NCI-H82 treated with DMSO at 0.1 percent for 48 hours (cell line): ENCODE data around the gene EXOC4.

Experiments used
- DNase-seq: peaks from one replicate; lab custom pipeline; 2025; ENCODE audit not compliant: unreplicated experiment; lab: John Stamatoyannopoulos, UW

The EXOC4 gene

DNA sequence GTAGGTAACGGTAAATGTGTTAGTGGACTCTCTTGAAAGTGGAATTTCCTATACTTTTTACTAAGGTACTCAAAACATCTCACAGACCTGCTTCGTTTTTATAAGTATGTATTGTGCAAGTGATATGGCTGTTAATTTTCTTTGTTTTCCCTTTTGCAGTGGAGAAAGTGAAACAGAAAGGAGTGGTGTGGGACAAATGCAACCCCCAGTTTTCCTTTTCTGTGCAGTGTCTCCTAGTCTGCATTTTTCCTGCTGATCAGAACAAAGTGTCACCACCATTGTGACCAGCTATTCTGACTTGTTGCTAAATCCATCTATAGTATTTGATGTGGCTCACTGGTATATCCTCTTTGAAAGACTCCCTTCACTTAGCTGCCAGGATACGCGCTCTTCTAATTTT is 410.0 kb downstream of the EXOC4 start:
- no peak for DNase-seq

DNA sequence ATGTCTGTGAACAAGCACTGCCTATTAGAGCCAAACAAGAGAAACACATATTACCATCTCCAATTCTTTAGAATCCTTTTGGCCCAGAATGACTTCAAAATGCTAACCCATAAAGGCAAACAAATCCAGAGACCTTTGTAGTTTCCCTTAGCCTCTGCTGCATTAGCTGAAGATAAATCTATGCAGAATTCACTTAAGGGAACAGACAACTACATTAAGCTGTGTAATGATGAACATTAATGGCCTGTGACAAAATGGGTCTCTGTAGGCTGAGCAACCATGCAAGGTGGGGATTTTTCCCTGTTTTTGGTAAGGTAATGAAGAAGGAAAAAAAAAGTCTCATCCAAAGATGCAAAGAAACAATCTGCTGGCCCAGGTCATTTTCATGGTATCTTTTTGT is 411.6 kb downstream of the EXOC4 start:
- DNase-seq, result no peak

DNA sequence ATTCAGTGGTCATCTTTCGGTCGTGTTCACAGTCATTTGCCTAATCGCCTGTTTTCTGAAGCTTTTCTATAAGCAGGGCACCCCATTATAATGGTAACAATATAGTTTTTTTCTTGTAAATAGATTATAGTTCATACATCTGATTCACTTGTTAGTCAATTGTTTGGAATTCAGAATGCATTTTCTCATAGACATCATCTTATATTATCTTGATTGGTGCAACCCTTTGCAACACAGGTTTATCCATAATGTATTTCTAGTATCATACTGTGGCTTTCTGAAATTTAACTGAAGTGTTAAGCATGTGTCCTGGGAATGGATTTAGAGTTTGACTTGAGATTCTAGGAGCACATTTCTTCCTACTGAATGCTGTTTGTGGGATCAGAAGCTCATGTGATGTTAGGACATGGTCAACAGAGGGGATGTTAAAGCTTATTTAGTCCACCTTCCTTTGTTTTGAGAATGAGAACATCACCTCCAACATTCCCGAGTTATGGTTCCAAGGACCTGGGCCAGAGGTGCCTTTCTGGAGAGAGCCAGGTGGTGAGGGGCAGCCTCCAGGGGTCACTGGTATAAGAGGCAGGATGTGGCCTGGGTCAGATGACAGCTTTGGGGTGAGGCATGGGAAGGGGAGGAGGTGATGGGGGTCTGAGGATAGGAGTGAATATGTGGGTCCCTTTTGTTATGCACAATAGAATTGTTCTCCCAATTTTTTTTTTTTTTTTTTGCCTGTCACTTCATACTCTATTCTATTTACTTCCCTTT is 415.6 kb downstream of the EXOC4 start:
- no peak for DNase-seq

DNA sequence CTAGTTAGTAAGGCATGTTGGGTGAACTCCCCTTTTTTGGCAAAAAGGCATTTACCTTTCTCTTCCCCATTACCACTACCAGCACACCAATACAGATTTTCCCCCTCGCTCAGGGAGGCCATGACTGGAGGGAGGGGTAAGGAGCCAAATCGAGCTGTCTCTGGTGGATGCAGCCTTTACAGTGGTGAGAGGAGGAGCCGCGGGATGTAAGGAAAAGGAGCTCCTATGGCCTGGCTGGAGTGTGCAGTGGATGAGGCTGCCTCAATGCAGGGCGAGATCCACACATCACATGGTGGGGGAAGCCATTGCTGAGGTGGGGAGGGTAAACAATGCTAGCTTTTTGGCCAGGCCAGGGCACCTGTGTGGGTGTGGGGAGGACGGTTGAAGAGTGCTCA is 416.2 kb downstream of the EXOC4 start:
- DNase-seq, result no peak

DNA sequence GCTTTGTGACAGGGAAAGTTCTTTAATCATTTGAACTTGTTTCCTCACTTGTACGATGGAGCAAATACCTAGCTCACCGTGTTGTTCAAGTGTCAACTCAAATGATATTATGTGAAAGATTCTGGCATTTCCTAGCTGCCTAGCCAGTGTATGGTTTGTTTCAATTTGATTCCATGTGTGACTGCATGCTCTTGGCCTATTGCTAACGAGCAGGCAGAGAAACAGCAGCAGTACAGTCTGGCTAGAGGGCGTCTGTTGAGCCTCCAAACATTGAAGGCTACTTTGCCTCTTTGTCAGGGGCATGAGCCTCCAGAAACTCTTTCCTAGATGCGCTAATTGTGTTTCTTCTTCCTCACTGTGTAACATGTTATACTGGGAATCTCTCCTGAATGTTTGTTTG is 417.4 kb downstream of the EXOC4 start:
- no peak for DNase-seq

DNA sequence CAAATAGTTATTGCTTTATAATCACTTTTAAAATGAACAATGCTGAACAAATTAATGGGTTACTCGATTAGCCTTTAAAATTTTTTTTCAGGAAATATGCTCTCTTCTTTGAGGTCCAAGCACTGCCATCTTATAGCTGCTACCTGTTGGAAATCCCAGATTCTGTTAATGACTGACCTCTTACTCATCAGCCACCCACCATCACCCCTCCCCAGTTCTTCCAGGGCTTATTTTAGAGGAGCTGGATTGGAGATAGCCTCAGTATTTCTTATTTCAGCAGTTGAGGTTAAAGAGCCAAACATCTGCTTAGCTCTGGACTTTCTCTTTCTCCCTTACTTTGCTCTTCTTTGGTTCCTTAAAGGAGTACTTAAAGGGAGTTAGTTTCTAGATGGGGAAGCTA is 420.0 kb downstream of the EXOC4 start:
- DNase-seq, result no peak

DNA sequence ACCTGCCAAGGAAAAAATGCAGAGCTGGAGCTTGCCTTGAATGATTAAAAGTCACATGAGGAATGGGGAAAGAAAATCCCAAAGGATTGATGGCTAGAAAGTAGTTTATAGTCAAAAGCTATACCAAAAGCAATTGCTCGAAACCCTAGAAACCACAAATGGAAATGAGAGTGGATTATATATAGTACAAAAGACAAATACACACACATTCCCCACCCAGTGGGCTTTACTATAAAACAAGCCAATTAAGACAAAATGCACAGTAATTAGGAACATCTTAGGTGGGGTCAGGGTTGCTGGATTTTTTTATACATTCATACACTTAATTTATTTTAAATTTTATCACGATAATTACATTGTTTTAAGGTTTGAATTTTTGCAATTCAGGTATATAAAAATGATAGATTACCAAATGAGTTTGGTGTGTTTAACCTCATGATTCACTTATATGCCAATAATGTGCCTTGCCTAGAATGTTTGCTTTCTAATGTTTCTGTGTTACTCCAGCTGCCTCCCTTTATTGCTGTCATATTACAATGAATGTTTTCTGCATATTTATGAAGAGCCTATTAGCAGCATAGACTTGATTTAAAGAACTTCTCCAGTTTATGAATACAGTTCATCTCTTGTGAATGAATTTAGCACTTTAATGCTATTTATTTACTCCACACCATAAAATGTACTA is 421.3 kb downstream of the EXOC4 start:
- DNase-seq, result no peak

DNA sequence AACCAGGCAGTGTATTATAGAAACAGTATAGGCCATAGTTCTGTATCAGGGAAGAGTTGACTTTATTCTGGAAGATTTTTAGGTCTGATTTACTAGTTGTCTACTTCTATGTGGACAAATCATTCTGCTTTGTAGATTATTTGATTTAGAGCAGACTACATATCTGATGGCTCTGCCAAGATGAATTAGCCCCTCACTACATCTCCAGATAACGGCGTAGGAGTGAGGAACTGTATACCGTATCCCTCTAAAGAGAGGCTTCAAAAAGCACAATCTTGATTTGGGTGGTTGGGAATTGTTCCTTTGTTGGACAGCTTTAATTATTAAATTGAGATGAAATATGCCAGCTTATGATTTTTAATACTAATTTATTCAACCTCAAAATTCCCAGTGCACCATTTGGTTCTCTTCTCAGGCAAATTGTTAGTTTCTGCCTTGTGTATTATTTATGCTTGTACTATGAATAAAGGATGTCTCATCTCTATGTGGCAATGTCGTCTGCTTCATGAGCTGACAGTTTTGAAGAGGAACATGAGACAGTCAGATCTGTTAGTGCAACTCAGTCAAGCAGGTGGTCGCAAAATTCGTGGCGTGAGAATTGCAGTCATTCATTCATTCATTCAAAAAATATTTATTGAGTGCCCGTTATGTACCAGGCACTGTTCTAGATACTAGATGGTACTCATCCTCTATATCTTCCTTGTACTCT is 422.8 kb downstream of the EXOC4 start:
- DNase-seq, result no peak

DNA sequence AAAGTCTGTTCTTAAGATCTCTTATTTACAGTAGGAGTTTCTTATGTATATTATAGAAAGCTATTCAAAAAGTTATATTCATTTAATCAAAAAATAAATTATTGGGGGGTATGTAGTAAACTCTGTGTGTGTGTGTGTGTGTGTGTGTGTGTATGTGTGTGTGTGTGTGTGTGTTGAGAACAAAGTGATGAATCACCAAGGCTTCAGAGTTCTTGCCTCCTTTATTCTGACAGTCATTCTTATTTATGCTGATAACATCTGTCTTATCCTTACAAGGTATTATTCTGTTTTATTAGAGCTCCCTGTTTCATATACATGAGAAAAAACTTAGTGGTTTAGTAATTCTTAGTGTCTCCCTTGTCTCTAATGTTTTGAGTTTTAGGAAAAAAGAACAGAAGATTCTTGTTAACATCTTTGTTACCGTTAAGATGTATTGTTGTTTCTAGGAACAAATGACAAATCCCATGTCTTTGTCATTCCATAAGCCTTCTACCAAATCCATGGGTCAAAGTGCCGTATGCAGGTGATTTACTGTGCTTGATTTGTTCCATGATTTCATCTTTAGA is 424.0 kb downstream of the EXOC4 start:
- DNase-seq, result peak; percentile 19

DNA sequence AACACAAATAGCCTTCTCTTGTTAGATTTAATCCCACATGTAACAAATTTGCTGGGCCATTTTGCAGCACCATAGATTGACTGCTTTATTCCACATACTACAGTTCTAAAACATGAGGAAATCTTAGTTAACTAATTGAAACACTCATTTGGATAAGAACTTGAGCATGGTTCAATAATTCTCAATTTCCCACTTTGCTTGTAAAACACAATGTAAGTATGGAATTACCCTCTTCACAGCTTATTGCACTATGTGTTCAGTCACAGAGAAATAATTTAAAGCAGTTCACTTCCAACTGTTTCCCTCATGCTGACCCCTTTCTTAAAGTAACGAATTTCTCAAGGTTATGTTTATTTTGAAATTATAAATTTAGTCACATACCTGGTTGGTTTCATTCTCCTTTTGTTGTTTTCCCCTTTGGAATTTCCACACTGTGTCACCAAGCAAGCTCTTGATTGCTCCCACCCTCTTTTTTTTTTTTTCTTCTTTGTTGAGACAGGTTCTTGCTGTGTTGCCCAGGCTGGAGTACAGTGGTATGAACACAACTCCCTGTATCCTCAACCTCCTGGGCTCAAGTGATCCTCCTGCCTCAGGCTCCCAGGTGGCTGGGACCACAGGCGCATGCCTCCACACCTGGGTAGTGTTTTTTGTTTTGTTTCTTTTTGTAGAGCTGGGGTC is 425.4 kb downstream of the EXOC4 start:
- no peak for DNase-seq

DNA sequence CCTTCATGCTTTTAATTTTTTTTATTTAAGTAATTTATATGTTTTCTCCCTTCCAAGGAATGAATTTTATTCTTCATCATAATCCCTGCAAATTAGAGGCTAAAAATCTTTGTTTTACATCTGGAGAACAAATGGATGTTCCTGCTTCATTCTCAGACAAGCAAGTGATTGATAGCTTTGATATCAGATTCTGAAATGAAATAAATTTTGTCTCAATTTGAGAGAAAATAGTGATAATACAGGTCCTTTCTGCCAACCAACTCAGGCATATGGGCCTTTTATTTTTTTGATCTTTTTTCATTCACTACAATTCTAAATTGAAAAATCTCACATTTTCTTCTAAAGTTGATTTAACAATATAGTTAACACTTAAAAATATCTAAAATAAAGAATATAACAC is 427.1 kb downstream of the EXOC4 start:
- no peak for DNase-seq

DNA sequence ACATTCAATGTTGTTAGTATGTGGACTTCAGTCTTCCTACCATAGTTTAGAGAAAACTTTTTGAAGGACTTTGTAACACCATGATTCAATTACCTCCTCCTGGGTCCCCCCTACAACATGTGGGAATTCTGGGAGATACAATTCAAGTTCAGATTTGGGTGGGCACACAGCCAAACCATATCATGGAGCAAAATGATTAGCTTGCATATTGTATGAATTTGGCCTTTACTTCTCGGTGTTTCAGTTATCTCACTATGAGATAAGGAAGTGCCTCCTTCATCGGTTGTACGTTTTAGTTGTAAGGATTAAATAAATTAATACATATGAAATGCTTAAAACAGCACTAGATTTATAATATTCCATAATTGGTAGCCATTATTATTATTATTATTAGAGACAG is 428.7 kb downstream of the EXOC4 start:
- no peak for DNase-seq

DNA sequence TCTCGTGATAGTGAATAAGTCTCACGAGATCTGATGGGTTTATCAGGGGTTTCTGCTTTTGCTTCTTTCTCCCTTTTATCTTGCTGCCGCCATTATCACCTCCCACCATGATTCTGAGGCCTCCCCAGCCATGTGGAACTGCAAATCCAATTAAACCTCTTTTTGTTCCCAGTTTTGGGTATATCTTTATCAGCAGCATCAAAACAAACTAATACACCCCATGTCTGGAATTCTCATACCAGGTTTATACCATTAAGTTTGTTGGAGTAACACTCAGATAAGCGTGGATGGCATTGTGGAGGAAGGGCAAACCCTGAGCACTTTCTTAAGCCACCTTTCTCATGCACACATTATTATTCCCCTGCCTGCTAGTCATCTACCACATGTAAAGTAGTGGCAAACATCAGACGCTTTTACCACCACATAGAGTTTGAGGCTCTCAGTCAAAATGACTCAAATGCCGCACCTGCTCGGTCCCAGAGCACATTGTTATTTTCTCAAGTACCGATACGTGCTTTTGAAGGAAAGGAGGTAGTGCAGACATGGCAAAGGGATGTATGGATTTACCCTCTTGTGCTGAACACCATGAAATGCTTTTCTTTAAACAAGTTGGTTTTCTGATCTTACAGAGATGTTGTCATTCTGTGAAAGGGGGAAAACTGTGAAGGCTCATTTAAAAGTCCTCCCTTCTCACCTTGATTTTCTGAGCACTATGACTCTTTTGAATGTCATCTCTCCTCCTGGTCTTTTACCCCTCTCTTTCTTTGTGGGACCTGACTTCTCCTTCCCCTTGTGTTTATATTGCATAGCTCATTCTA is 429.7 kb downstream of the EXOC4 start:
- no peak for DNase-seq

DNA sequence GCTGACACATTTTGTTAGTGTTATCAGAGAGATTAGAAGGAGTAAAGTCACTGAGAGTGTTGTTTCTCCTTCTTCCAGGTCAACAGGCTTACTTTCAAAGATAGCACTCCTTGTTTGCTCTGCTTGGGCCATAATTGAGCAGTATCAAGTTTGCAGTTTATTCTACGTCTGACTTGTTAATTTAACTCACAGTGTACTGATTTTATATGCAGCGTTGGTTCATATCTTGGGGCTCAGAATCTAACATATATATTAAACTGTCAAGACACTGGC is 430.2 kb downstream of the EXOC4 start:
- no peak for DNase-seq

DNA sequence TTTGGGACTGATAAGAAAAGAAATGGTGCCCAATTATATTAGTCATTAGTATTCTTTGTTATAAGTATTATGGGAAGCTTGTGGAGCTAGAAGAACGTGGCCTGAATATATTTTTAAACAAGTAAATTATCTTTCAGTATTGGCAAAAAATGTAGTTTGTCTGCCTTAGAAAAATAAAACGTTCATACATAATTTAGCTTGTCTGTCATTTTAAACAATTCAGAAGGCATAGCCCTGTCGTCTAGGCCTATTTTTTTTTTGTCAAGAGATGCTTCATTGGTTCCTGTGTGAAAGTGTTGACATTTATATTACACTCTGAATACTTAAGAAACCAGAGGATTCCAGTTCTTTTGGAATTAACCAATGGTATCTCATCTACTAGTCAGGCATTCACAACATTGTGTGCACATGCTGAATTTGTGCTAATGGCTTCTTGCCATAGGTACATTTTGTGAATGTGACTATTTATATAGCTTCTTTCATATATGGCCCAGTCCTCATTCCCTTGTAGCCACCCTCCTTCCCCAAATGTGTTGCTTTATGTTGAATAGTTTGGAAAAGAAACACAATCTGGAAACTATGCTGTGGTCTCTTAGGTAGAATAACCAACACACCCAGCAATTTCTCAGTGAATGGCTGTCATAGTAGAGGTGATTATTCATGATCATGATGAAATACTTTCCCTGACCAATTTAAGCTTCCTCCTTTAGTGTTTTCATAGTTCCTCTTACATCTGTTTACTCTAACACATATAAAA is 435.8 kb downstream of the EXOC4 start:
- DNase-seq, result no peak

DNA sequence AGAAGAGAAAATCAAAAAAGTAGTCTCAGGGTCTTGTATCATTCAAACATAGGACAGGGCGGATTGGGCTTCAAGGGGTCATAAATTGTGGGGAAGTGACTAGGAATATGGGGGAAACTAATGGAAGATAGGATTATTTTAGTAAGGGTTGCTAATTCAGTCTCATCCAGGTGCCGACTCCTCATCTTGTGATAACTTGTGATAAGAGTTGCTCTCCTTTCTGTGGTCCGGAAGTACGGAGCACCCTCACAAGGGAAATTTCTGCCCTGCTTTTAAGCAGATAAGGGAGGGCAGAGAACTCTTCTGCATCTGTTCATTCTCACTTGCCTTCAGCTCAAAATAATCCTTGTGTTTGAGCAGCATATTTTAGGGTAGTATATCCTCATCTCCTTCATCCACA is 437.9 kb downstream of the EXOC4 start:
- DNase-seq, result no peak

DNA sequence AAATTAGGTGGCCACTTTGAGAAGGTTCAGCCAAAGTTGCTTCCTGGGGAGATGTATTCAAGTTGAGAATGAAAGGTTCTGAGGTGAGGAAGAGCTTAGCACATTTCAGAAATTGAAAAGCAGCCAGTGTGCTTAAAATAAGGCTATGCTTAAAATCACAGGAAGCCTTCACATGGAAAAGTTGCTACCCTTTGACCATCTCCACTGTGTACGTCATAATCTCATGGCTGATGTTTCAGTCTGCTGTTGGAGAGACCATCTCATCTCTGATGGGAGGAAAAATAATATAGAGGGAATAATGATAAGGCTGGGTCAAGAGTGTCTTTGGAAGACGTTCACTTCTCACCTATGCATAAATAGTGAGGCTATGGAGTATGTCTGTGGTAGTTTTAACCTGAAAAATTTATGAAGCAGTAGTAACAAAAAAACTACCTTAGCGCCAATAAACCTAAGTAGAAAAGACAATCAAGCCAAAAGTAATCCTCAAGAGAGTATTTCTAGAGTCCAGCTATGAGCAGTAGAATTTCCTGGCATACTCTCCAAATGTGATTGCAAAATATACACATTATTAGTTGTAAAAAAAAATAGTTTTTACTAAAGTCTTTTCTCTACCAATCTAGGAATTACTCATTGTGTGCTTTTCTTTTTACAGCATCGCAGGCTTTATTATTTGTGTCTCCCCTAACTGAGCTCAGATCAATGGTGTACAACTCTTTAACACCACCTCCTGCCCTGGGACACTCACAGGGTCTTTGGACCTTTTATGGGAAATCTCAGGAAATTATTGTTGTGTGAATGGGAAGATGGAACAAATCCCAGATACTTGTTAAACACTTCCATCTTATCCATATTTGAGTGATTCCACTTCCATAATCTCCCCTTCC is 439.1 kb downstream of the EXOC4 start:
- DNase-seq, result no peak

DNA sequence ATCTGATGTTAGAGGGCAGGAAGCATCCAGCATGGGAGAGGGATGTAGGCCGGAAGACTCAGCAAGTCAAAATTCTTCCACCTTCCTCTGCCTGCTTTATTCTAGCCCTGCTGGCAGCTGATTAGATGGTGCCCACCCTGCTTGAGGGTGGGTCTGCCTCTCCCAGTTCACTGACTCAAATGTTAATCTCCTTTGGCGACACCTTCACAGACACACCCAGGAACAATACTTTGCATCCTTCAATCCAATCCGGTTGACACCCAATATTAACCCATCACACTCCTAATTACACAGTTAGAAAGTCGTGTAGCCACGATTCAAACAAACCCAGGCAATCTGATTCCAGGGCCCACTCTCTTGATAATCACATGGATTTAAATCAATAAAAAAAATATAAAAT is 440.4 kb downstream of the EXOC4 start:
- no peak for DNase-seq

DNA sequence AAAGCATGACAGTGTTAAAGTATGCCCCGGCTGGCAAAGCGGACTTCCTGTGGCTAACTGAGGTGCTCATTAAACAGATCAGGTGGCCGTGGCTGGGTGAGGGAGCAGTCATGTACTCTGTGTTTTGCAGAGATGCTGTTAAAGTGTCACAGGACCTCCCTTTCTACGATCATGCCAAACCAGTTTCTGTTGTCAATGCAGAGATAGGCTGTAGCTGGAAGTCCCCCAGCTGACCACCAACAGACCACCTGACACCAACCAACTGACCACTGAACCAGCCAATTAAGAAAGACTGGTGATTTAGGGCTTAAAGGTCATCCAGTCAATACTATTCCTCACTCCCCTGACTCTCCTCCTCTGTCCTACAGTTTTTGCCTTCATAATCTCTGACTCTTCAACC is 443.2 kb downstream of the EXOC4 start:
- DNase-seq, result no peak
